NOMO-1 treated with DMSO at 0.1 percent for 48 hours (cell line): ENCODE data around the gene ATOH8.

Source experiments
- DNase-seq: peaks from one replicate; lab custom pipeline; 2025; ENCODE audit not compliant: unreplicated experiment; lab: John Stamatoyannopoulos, UW

The ATOH8 gene

DNA sequence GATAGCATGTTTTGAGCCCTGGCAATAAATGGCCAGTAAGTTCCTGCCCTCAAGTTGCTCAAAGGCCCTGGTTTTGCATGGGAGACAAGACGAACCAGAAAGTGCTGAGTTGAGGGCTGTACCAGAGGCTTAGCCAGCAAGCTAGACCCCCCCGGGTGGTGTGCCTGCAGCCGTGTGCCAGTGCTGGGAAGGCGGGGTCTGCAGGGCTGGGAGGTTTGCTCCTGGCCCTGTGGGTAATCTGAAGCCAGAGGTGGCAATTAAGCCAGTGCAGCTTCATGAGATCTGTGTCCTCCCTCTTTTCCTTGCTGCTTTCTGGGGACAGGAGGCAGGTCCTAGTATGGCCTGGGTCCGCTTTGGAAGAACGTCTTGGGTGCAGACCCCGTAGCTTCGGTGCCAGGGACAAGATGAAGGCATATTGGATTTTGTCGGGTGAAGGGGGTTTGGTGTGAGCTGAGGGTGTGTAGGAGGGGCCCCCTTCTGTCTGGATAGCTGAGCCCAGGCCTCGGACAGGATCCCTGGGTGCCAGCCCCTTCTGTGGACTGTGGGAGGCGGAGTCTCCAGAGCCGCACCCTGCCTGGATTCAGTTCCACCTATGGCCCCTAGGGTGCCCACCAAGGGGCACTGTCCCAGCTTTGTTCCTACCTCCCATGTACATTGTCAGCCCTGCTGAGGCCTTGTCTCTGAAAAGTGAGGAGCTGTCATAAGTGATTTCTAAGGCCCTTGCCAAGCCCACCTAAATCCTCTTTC lies 15.6 kb downstream of the ATOH8 start:
- no peak for DNase-seq

DNA sequence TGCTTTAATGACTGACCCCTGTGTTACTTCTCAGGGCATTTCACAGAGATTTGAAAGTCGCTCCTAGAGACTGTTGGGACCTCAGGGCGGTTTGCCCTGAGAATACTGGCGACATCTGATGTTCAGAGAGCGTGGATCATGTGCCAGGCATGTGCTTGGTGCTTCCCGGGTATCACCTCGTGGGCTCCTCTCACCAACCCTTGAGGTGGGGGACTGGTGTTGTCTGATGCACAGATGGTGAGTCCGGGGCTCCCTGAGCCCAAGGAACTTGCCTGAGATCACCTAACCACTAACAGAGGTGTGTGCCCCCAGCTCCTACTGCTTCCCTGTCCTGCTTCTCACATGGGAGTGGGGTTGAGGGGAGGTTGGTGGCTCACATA lies 16.2 kb downstream of the ATOH8 start:
- DNase-seq, result no peak

DNA sequence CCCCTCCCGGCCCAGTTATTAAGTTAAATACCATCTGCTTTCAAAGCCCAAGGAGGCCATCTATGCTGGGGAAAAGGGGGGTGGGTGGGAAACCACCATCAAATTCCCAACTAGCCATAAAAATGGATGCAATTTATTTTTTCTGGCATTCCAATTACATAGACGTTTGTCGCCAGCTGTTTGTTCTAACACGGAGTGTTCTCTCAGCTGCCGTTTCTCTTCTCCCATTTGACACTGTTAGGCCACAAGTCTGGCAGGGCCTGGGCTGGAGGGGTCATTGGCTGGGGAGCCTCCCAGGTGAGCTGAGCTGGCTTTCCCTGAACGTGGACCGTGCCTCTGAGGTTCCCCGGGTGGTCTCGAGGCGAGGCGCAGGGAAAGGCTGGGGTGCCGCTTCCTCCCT lies 16.6 kb downstream of the ATOH8 start:
- DNase-seq, result no peak

GRCh38 chr2:85770786-85771409 lies 17.1 kb downstream of the ATOH8 start:
- DNase-seq, result no peak

- no peak for DNase-seq
Observed at GRCh38 chr2:85771486-85771885, 17.7 kb downstream of the ATOH8 start.

DNA sequence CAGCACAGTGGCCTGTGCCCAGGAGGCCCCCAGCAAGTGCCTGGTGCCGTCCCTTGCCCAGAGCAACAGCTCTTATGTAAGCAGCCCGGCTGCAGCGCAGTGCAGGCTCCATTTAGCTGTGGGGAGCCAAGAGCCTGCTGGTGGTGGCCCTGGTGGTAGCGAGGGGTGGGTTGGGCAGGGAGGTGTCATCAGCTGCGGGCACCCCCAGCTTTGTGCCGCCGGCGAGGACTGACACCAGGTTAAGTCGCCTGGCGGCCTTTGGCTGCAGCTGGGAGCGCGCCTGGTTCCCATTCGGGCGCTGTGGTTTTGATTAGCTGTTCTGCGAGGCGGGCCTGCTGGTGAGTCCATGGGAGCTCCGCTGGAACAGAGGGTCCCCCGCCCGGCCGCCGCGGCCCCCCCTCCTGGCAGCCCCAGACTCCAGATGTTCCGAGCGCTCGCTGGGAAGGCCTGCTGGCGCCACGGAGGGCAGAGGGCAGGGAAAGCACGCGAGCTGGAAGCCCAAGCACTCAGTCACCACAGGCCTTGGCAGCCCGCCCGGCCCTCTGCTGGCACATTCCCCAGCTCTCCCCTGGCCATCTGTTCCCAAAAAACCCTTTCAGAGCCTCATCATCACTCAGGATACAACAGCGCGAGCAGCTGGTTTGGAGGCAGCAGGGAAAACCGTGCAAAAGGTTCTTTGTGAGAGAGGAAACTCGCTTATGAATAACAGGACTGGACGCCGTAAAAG lies 18.4 kb downstream of the ATOH8 start:
- no peak for DNase-seq

DNA sequence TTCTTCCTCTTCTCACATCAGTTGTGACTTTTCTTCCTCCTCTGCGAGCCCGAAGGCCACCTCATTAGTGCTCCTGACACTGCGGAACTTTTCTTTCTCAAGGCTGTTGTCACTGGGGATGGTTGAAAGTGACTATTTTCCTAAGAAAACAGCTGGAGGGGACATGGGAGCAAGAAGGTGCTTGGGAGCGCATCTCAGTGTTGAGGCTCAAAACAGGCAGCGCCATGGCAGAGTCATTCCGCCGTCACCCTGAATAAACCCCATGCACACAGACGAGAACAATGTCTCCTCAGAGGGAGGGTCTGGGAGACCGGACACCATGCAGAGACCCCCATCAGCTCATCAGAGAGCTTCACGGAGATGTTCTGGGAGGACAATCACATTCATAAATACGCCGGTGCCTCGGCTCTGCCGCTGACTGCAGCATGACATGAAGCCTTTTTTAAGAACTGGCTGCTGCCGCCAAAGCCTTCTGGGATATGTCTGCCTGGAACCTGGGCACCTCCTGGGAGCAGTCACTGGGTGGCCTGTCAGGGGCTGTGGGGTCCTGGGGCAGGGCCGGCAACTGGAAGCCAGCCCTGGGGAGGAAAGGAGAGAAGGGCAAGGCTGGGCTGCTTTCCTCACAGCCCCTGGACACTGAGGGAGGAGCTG lies 19.2 kb downstream of the ATOH8 start:
- no peak for DNase-seq

GRCh38 chr2:85773692-85774091 lies 19.9 kb downstream of the ATOH8 start:
- DNase-seq, result no peak

- no peak for DNase-seq
Observed at GRCh38 chr2:85774126-85774978, 20.6 kb downstream of the ATOH8 start.

DNA sequence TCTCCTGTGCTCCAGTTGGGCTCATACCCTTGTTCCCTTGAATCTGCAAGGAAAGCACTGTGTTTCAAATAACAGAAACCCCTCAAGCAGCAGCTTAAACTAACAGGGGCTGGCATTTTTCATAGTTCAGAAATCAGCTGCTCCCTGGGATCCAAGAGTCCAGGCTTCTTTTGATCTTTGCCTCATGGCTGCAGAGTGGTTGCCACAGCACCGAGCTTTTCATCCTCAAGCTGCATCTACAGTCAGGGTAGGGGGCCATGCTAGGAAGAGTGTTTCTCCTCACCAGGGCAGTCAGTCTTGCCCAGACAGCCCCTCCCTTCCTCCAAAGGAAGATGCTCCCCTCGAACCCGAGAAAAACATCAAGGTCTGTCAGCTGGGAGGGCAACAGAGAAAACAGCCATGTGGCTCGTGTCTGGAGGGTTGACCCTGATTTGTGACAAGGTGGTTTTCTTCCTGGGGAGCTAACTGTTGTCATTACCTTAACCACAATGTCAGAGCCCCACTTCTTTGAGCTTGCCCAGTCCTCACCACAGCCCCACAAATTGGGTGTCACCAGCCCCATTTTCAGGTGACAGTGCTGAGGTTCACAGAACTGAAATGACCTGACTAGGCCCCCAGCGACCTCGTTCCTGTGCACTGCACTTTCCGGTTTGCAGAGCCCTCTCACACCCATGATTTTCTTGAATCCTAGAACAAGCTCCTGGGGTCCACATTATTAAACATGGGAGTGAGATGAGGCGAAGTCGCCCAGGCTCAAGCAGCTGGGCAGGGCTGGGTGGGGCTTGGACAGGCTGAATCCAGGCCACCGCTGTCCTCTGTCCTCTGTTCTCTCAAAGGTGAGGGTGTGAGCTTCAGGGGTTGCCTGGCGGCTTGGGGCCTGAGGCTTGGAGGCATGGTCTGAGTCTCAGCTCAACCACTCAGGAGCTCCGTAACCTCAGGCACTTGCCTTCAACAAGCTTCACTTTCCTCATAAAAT lies 21.9 kb downstream of the ATOH8 start:
- DNase-seq, result no peak

- no peak for DNase-seq
Observed at GRCh38 chr2:85776672-85777071, 22.9 kb downstream of the ATOH8 start.

DNA sequence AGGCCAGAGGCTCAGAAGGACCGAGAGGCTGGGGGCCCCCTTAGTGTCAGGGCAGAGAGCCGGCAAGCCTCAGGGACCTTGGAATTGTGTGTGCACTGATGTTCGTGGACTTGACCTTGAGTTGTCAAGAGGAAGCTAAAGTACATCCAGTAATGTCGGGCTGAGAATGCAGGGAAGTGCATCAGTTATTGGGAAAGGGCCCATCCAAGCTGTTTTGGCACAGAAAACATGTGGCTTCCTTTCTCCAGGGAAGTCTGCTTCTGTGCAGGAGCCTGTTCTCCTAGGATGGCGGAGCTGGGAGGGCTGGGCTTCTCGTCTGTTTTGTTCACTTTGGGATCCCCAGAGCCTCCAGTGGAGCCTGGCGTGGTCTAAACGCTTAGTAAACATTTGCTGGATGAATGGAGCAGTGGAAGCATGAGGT lies 23.7 kb downstream of the ATOH8 start:
- DNase-seq, result no peak

DNA sequence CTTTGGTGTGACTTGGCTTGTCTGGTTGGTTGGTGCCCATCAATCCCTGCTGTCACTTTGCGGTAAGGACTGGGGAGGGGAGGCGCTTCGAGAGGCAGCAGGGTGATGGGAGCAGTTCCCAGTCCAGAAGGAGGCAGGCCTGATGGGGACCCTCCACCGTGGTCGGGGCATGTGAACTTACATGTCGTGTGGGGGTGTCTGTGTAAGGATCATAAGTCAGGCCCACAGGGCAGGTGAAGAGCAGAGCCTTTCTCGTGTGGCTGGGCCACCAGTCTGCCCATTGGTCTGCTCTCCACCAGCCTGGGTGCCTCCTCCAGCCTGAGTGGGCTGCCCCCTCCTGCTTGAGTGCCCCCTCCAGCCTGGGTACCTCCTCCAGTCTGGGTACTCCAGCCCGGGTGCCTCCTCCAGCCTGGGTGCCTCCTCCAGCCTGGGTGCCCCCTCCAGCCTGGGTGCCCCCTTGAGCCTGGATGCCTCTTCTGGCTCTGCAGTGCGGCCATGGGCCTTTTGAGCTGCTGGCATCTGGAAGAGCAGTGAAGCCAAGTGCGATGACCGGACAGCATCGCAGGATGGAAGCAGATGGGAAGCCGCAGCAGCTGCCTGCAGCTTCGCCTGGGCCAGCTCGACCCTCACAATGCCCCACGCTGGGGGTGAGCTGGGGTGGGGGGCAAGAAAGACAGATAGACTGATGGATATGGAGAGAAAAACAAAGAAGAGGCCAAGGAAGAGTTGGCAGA lies 25.0 kb downstream of the ATOH8 start:
- DNase-seq, result no peak

DNA sequence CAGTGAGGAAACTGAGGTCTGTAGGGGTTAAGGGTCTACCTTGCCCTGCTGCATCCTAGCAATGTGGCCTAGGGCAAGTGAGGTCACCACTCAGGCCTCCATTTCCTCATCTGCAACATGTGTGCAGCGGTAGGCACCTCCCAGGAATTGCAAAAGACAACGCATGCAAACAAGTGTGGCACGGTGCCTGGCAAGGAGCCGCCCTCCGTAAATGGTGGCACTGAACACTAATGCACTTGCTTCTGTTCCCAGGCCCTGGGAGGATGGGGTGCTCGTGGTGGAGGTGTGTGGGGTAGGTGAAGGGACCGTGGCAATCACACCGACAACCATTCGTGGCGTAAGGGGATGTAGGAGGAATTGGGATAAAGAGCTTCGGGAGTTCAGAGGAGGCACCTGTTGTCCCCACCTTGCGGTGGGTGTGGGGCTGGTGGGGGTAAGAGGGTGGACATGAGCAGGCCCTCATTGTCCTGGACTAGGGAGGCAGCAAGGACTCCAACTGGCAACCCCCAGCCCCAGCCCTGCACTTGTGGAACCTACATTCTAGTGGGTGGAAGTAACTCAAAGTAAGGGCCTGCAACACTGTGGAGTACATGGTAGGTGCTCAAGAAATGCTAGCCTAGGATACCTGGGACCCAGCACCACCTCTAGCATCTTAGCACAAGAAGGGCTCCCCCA lies 26.0 kb downstream of the ATOH8 start:
- no peak for DNase-seq

GRCh38 chr2:85780316-85781012 lies 26.7 kb downstream of the ATOH8 start:
- no peak for DNase-seq

DNA sequence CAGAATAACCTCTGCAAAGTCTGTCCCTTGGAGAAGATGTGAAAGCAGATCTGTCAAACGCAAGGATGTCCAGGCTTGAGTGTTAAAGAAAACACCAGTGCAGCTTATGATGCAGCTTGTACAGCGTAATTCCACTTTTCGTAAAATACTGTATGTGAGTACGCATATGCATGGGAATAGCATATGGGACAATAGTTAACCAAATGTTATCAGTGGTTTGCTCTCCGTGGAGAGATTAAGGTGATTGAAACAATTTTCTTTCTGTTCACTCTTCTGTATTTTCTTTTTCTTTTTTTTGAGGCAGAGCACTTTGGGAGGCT lies 27.2 kb downstream of the ATOH8 start:
- DNase-seq, result no peak

DNA sequence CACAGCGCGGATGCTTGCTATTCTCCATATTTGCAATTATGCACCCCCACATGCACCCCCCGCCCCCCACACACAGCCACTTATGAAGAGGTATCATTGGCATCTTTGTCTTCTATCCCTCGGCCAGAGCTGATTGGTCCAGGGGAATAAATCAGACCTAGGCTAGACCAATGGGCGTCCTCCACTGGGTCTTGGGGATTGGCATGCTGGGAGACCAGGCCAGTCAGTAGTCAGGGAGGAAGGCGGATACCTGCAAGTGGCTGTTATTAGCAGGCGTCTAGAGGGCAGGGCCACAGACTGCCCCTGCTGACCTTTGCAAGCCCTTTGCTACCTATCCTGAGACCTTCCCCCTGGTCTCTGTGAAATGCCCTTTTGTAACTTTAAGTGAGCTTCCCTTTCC lies 30.0 kb downstream of the ATOH8 start:
- DNase-seq, result no peak

- DNase-seq, result no peak
Observed at GRCh38 chr2:85784474-85784986, 30.7 kb downstream of the ATOH8 start.
